ENCODE results near the gene SEMA6B.

GRCh38 chr19:4581666-4582553 is 22.4 kb upstream of the SEMA6B start:
- TF ChIP-seq FOXM1 (IDR thresholded peaks at IDR 0.05; ENCODE audit: low read depth, low read length) = no peak
- no peak for TF ChIP-seq MYC (IDR thresholded peaks at IDR 0.05; ENCODE audit: insufficient read depth, insufficient read length, insufficient replicate concordance, low read length, severe bottlenecking)
- TF ChIP-seq WRNIP1 (IDR thresholded peaks at IDR 0.05; ENCODE audit: borderline replicate concordance, low read depth, low read length) = no peak
- no peak for TF ChIP-seq EZH2 (IDR thresholded peaks at IDR 0.05; ENCODE audit: borderline replicate concordance, control insufficient read depth, low read depth, low read length)
- no peak for TF ChIP-seq LARP7 (IDR thresholded peaks at IDR 0.05)
- no peak for TF ChIP-seq ATF7 (IDR thresholded peaks at IDR 0.05; ENCODE audit: low read depth)
- TF ChIP-seq, protein P1, sequence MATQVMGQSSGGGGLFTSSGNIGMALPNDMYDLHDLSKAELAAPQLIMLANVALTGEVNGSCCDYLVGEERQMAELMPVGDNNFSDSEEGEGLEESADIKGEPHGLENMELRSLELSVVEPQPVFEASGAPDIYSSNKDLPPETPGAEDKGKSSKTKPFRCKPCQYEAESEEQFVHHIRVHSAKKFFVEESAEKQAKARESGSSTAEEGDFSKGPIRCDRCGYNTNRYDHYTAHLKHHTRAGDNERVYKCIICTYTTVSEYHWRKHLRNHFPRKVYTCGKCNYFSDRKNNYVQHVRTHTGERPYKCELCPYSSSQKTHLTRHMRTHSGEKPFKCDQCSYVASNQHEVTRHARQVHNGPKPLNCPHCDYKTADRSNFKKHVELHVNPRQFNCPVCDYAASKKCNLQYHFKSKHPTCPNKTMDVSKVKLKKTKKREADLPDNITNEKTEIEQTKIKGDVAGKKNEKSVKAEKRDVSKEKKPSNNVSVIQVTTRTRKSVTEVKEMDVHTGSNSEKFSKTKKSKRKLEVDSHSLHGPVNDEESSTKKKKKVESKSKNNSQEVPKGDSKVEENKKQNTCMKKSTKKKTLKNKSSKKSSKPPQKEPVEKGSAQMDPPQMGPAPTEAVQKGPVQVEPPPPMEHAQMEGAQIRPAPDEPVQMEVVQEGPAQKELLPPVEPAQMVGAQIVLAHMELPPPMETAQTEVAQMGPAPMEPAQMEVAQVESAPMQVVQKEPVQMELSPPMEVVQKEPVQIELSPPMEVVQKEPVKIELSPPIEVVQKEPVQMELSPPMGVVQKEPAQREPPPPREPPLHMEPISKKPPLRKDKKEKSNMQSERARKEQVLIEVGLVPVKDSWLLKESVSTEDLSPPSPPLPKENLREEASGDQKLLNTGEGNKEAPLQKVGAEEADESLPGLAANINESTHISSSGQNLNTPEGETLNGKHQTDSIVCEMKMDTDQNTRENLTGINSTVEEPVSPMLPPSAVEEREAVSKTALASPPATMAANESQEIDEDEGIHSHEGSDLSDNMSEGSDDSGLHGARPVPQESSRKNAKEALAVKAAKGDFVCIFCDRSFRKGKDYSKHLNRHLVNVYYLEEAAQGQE (IDR thresholded peaks at IDR 0.05; ENCODE audit: low read depth, low read length) = no peak
- TF ChIP-seq POLR2A (IDR thresholded peaks at IDR 0.05; ENCODE audit: low read depth, low read length) = no peak

Data from GM12878 (cell line).